ENCODE results near the gene C20orf144.

C20orf144 gene

GRCh38 chr20:33667245-33667675 lies 5.1 kb downstream of the C20orf144 start:
- no peak for TF ChIP-seq CTCF (conservative IDR thresholded peaks at IDR 0.05; ENCODE audit: low read length)
- H3K4me3 ChIP-seq (ENCODE audit: low read length): peak overlapping the region; percentile 47
- no peak for DNase-seq (ENCODE audit: low read depth)

GRCh38 chr20:33667676-33668465 lies 5.7 kb downstream of the C20orf144 start:
- peak; percentile 72 for TF ChIP-seq CTCF (conservative IDR thresholded peaks at IDR 0.05; ENCODE audit: low read length)
- DNase-seq (ENCODE audit: low read depth): peak; percentile 59
- peak overlapping the region; percentile 47 for H3K4me3 ChIP-seq (ENCODE audit: low read length)

DNA sequence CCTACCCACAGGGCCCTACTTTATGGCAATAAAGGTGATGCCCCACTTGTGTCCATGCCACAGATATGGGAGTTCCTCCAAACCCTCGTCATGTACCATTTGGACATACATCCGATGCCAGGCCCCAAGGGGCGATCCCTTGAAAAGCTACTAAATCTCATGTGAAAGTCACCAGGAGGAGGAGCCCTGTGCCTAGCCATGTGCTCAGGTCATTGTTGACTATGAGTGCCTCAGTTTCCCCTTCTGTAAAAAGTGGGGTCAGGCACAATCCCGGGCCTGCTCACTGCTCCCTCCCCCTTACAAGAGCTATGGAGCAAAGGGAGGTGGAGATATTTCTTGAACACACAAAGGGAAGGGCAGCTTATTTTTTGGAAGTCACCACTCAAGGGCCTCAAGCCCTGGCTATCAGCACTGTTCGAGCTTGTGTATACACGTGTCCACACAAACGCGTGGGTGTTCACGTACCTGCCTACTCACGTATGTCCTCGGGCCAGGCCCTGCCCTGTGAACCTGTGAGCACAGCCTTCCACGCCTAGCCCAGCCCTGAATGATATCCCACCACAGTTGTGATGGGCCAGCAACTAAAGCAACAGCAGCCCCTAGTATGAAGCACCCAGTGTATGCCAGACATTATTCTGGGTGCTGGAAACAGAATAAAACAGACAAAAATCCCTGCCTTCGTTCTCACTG lies 6.5 kb downstream of the C20orf144 start:
- no peak for DNase-seq (ENCODE audit: low read depth)
- H3K4me3 ChIP-seq (ENCODE audit: low read length): no peak overlapping the region
- TF ChIP-seq CTCF (conservative IDR thresholded peaks at IDR 0.05; ENCODE audit: low read length): no peak

- no peak for DNase-seq (ENCODE audit: low read depth)
- no peak overlapping the region for H3K4me3 ChIP-seq (ENCODE audit: low read length)
- no peak for TF ChIP-seq CTCF (conservative IDR thresholded peaks at IDR 0.05; ENCODE audit: low read length)
Observed at GRCh38 chr20:33669224-33669623, 7.1 kb downstream of the C20orf144 start.

DNA sequence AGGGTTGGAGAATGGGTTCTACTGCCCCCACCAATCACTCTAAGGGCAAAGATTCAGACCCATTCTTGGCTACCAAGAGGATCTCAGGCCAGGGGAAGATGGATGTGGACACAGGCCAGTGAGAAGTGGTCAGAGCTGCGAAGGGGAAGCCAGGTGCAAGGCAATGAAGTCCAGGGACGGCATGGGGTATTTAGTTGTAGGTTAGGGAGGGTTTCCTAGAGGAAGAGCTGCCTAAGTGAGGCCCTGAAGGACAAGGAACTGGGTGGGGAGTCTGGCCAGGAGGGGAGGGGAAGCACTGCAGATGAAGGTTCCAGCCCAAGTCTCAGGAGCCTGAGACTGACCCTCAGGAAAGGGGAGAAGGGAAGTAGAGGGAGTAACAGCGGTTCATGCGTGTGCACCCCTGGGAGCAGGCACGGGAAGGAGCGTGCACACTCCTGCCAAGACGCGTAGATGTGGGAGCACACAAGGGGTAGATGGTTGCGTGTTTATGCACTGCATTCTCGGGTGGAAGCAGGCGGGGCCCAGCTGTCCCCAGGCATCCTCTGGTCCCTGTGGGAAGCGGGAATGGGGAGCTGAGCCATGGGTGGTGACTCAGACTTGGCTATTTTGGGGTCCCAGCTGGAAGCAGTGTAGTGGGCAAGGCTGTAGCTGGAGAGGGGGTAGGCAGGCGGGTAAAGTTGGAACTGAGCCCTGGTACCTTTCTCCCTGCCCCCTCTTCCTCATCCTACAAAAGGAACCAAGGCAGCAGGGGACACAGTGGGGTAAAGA lies 7.9 kb downstream of the C20orf144 start:
- TF ChIP-seq CTCF (conservative IDR thresholded peaks at IDR 0.05; ENCODE audit: low read length): no peak
- no peak for DNase-seq (ENCODE audit: low read depth)
- no peak overlapping the region for H3K4me3 ChIP-seq (ENCODE audit: low read length)

- H3K4me3 ChIP-seq (ENCODE audit: low read length): no peak overlapping the region
- no peak for TF ChIP-seq CTCF (conservative IDR thresholded peaks at IDR 0.05; ENCODE audit: low read length)
- no peak for DNase-seq (ENCODE audit: low read depth)
Observed at GRCh38 chr20:33670715-33671499, 8.8 kb downstream of the C20orf144 start.

All from AG10803 (cell line).